Measurements from ENCODE around the gene SYNE1. TPM values are rescaled to one million over a fixed set of nuclear protein-coding genes. Genes with fewer than 3 reads are reported as not detected.

SYNE1 gene
- total and polyA plus RNA-seq, 7 donors: 7.2 to 203 (median 86.4) TPM

DNA sequence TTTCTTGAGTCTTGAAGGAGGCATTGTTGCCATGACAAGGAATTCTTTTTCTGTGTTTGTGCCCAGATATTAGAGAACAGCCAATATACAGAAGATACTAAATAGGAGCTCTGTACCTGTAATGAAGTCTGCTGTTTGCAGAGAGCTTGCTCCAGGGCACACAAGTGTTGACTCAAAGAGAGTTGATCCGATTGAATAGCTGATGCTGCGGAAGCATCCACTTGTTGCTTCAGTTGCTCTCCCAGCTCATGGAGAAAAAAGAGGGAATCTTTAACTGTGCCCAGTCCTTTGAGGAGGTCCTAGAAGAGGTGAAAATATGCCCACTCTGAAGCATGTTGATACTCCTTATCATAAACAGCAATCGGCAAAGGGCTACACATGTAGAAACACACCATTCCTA is 418.3 kb downstream of the SYNE1 start:
- peaks cover 33 to 99% (median 61%) of the 10 kb centered on the region in 4 donors for H3K36me3 ChIP-seq
- H3K9me3 ChIP-seq: peaks cover 3 to 9% (median 6%) of the 10 kb centered on the region in 4 donors
- H3K4me1 ChIP-seq: no peaks in the 10 kb centered on the region
- no peaks in the 10 kb centered on the region for H3K27me3 ChIP-seq
- H3K27ac ChIP-seq: no peak overlapping the region
- 90 to 94% methylated on average over 3 of the region's 3 CpGs for WGBS, 2 donors
- no peak overlapping the region for H3K4me3 ChIP-seq
- no peak for DNase-seq
- intact Hi-C loops (cut with DNase I): loop anchor here (10.0 kb wide), 1 partner anchor 116 kb away; no protein-coding TSS in a partner anchor
- TF ChIP-seq POLR2AphosphoS5 (IDR thresholded peaks at IDR 0.05) (no peak), EP300 (IDR thresholded peaks at IDR 0.05) (no peak), POLR2A (IDR thresholded peaks at IDR 0.05) (no peak)
- TF ChIP-seq, protein P1, sequence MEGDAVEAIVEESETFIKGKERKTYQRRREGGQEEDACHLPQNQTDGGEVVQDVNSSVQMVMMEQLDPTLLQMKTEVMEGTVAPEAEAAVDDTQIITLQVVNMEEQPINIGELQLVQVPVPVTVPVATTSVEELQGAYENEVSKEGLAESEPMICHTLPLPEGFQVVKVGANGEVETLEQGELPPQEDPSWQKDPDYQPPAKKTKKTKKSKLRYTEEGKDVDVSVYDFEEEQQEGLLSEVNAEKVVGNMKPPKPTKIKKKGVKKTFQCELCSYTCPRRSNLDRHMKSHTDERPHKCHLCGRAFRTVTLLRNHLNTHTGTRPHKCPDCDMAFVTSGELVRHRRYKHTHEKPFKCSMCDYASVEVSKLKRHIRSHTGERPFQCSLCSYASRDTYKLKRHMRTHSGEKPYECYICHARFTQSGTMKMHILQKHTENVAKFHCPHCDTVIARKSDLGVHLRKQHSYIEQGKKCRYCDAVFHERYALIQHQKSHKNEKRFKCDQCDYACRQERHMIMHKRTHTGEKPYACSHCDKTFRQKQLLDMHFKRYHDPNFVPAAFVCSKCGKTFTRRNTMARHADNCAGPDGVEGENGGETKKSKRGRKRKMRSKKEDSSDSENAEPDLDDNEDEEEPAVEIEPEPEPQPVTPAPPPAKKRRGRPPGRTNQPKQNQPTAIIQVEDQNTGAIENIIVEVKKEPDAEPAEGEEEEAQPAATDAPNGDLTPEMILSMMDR (IDR thresholded peaks at IDR 0.05): no peak

DNA sequence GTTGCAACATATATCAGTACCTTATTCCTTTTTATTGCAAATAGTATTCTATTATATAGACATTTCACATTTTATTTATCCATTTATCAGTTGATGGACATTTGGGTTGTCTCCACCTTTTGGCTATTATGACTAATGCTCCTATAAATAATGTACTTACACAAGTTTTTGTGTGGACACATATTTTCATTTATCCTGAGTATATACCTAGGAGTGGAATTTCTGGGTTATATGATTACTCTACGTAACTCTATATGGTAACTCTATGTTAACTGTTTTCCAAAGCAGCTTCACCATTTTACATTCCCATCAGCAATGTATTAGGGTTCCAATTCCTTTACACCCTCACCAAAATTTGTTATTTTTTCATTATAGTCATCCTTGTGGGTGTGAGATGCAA is 424.7 kb downstream of the SYNE1 start:
- no peak for DNase-seq
- H3K9me3 ChIP-seq: no peaks in the 10 kb centered on the region
- H3K4me3 ChIP-seq: no peak overlapping the region
- intact Hi-C loops (cut with DNase I): loop anchor here (5.0 to 10.0 kb wide), 2 partner anchors 35 to 122 kb away; no protein-coding TSS in a partner anchor
- no peaks in the 10 kb centered on the region for H3K27me3 ChIP-seq
- 94 to 96% methylated on average over 1 of the region's 1 CpG for WGBS, 2 donors
- H3K36me3 ChIP-seq: peaks cover 17 to 93% (median 54%) of the 10 kb centered on the region in 4 donors
- H3K27ac ChIP-seq: no peak overlapping the region
- no peaks in the 10 kb centered on the region for H3K4me1 ChIP-seq
- TF ChIP-seq POLR2AphosphoS5 (IDR thresholded peaks at IDR 0.05) (no peak), EP300 (IDR thresholded peaks at IDR 0.05) (no peak), POLR2A (IDR thresholded peaks at IDR 0.05) (no peak)
- TF ChIP-seq, protein P1 (IDR thresholded peaks at IDR 0.05): no peak

DNA sequence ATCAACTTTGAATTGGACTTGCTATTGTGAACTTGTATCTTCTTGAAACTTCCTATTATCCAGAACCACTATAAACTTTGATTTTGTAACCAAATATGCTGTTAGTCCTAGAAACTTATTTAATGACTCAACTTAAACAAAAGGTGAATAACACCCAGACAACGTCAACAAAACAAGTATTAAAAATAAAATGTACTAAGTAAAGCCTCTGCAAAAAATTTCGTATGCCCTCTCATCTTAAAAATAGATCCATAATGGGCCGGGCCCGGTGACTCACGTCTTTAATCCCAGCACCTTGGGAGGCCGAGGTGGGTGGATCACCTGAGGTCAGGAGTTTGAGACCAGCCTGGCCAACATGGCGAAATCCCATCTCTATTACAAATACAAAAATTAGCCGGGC is 428.0 kb downstream of the SYNE1 start:
- H3K36me3 ChIP-seq: peaks cover 12 to 92% (median 56%) of the 10 kb centered on the region in 4 donors

DNA sequence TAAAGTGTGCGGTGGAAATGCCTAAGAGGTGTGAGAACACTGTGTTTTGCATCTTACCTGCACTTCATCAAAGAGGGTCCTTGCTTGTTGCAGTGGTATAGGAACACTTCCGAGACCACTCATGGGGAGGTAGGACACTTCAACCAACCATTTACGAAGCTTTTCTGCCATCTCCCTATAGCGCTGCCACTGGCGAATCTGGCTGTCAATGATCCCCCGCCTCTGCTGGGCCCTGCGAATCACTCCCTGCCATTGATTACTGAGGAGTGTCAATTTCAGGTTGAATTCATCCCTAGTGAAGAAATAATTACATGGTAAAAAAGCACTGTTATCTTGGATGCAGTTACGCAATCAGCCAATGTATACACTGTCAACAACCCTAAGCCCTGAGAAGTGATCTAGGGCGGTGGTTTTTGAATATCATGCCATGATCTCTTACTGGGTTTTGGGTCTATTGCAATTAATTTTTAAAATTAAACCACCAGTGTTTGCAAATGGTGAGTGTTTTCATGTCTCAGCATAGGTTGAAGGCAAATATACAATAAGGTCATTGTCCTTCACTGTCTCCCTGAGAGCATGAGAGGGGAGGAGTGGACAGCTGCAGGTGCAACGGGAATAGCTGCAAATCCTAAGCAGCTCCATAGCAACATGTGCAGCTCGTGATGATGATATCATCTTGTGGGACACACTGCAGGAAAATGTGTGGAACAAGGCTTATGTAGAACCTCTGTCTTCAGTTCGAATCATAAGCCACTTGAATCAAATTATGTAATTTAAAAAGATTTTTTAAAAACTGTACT is 429.0 kb downstream of the SYNE1 start:
- H3K36me3 ChIP-seq: peaks cover 12 to 92% (median 47%) of the 10 kb centered on the region in 4 donors
- DNase-seq: no peak
- no peak overlapping the region for H3K27ac ChIP-seq
- no peaks in the 10 kb centered on the region for H3K9me3 ChIP-seq
- H3K4me3 ChIP-seq: no peak overlapping the region
- no peaks in the 10 kb centered on the region for H3K4me1 ChIP-seq
- TF ChIP-seq POLR2AphosphoS5 (IDR thresholded peaks at IDR 0.05): no peak
- TF ChIP-seq POLR2A (IDR thresholded peaks at IDR 0.05): no peak
- TF ChIP-seq EP300 (IDR thresholded peaks at IDR 0.05): no peak
- TF ChIP-seq, protein P1 (IDR thresholded peaks at IDR 0.05): no peak
- no peaks in the 10 kb centered on the region for H3K27me3 ChIP-seq
- 60 to 87% methylated on average over 12 of the region's 12 CpGs for WGBS, 2 donors
- intact Hi-C loops (cut with DNase I): no loop called here

More for the DNA sequence above, 428.0 kb downstream of the SYNE1 start:
- TF ChIP-seq POLR2AphosphoS5 (IDR thresholded peaks at IDR 0.05) (no peak), EP300 (IDR thresholded peaks at IDR 0.05) (no peak), POLR2A (IDR thresholded peaks at IDR 0.05) (no peak)
- TF ChIP-seq, protein P1 (IDR thresholded peaks at IDR 0.05): no peak
- Histone ChIP-seq H3K27ac (no peak overlapping the region), H3K9me3 (no peaks in the 10 kb centered on the region), H3K27me3 (no peaks in the 10 kb centered on the region), H3K4me1 (no peaks in the 10 kb centered on the region), H3K4me3 (no peak overlapping the region)
- 87 to 95% methylated on average over 8 of the region's 8 CpGs for WGBS, 2 donors
- intact Hi-C loops (cut with DNase I): no loop called here
- DNase-seq: no peak

All from sigmoid colon (tissue), 7 donors.